H9 (cell line): Measurements from ENCODE around the gene NCOA1. TPM values are rescaled to one million over a fixed set of nuclear protein-coding genes. Genes with fewer than 3 reads are reported as not detected.
A peak's percentile ranks its signal among the peaks of the same experiment; 100 is the strongest.

Source experiments
- DNase-seq: peaks from one replicate; pipeline ENCODE4 v3.0.0-alpha.2; 2017
- H2AFZ ChIP-seq: one replicate; pipeline ENCODE4 v1.6.1; 2013; ENCODE audit warnings: mild to moderate bottlenecking, low read length, control low read depth, moderate library complexity
- H2AK5ac ChIP-seq: 2 replicates; pipeline ENCODE4 v1.6.1; 2013; ENCODE audit warnings: low read length, control low read depth, mixed read lengths; ENCODE audit not compliant: insufficient read length
- H2BK120ac ChIP-seq: one replicate; pipeline ENCODE4 v1.6.1; 2013; ENCODE audit warnings: low read depth, mild to moderate bottlenecking, low read length, control low read depth, inconsistent platforms; ENCODE audit not compliant: poor library complexity, severe bottlenecking
- H2BK12ac ChIP-seq: 2 replicates; pipeline ENCODE4 v1.6.1; 2013; ENCODE audit warnings: low read length, control low read depth, mixed read lengths, low read depth; ENCODE audit not compliant: insufficient read length
- H2BK15ac ChIP-seq: 2 replicates; pipeline ENCODE4 v1.6.1; 2013; ENCODE audit warnings: low read depth, low read length, control low read depth
- H2BK20ac ChIP-seq: one replicate; pipeline ENCODE4 v1.6.1; 2013; ENCODE audit warnings: low read depth, mild to moderate bottlenecking, low read length, control low read depth, inconsistent platforms; ENCODE audit not compliant: poor library complexity, severe bottlenecking
- H2BK5ac ChIP-seq: 2 replicates; pipeline ENCODE4 v1.6.1; 2013; ENCODE audit warnings: low read length, control low read depth, mixed read lengths; ENCODE audit not compliant: insufficient read length
- H3K14ac ChIP-seq: 2 replicates; pipeline ENCODE4 v1.6.1; 2013; ENCODE audit warnings: low read length, control low read depth; ENCODE audit not compliant: insufficient read depth
- H3K18ac ChIP-seq: 2 replicates; pipeline ENCODE4 v1.6.1; 2013; ENCODE audit warnings: low read depth, mild to moderate bottlenecking, mixed read lengths, low read length, control low read depth; ENCODE audit not compliant: insufficient read length
- H3K23ac ChIP-seq: 2 replicates; pipeline ENCODE4 v1.6.1; 2013; ENCODE audit warnings: low read length, control low read depth, mixed read lengths, low read depth; ENCODE audit not compliant: insufficient read length
- H3K23me2 ChIP-seq: 2 replicates; pipeline ENCODE4 v1.6.1; 2013; ENCODE audit warnings: low read depth, mild to moderate bottlenecking, mixed read lengths, low read length, control low read depth; ENCODE audit not compliant: insufficient read length, poor library complexity, severe bottlenecking
- H3K27ac ChIP-seq: 2 replicates; pipeline ENCODE4 v1.5.1; 2013; ENCODE audit warnings: low read length, control low read depth, mixed read lengths, low read depth; ENCODE audit not compliant: insufficient read length
- H3K27me3 ChIP-seq: 2 replicates; pipeline ENCODE4 v1.6.1; 2013; ENCODE audit warnings: low read length, control low read depth, inconsistent platforms; ENCODE audit not compliant: insufficient read depth
- H3K4ac ChIP-seq: 2 replicates; pipeline ENCODE4 v1.6.1; 2013; ENCODE audit warnings: low read depth, mild to moderate bottlenecking, control low read depth, inconsistent platforms, low read length, moderate library complexity
- H3K4me1 ChIP-seq: 2 replicates; pipeline ENCODE4 v1.6.1; 2013; ENCODE audit warnings: low read length, control low read depth, inconsistent platforms; ENCODE audit not compliant: insufficient read depth
- H3K4me2 ChIP-seq: 2 replicates; pipeline ENCODE4 v1.6.1; 2013; ENCODE audit warnings: low read length, control low read depth, mixed read lengths; ENCODE audit not compliant: insufficient read length, insufficient read depth
- H3K56ac ChIP-seq: 2 replicates; pipeline ENCODE4 v1.6.1; 2013; ENCODE audit warnings: low read depth, mild to moderate bottlenecking, mixed read lengths, low read length, control low read depth; ENCODE audit not compliant: insufficient read length
- H3K79me1 ChIP-seq: 2 replicates; pipeline ENCODE4 v1.6.1; 2013; ENCODE audit warnings: low read depth, mild to moderate bottlenecking, moderate library complexity, low read length, control low read depth, inconsistent platforms; ENCODE audit not compliant: insufficient read depth, poor library complexity, severe bottlenecking
- H3K79me2 ChIP-seq: 2 replicates; pipeline ENCODE4 v1.6.1; 2013; ENCODE audit warnings: low read length, control low read depth, inconsistent platforms; ENCODE audit not compliant: insufficient read depth
- H3K9ac ChIP-seq: 2 replicates; pipeline ENCODE4 v1.6.1; 2013; ENCODE audit warnings: low read length, control low read depth, mixed read lengths; ENCODE audit not compliant: insufficient read length; ENCODE audit errors: extremely low read depth
- H3K9me3 ChIP-seq: one replicate; pipeline ENCODE4 v1.6.1; 2013; ENCODE audit warnings: low read depth, low read length, inconsistent platforms; ENCODE audit not compliant: control insufficient read depth
- H3T11ph ChIP-seq: one replicate; pipeline ENCODE4 v1.6.1; 2013; ENCODE audit warnings: mild to moderate bottlenecking, low read length, control low read depth, inconsistent platforms
- H4K20me1 ChIP-seq: one replicate; pipeline ENCODE4 v1.6.1; 2013; ENCODE audit not compliant: control insufficient read depth, insufficient read length, insufficient read depth
- H4K5ac ChIP-seq: 2 replicates; pipeline ENCODE4 v1.6.1; 2013; ENCODE audit warnings: low read depth, mild to moderate bottlenecking, mixed read lengths, low read length, control low read depth; ENCODE audit not compliant: insufficient read length
- H4K8ac ChIP-seq: replicated peaks from 2 replicates; pipeline ENCODE4 v1.6.1; 2013; ENCODE audit warnings: low read length, control low read depth, mixed read lengths, low read depth; ENCODE audit not compliant: insufficient read length
- H4K91ac ChIP-seq: 2 replicates; pipeline ENCODE4 v1.6.1; 2013; ENCODE audit warnings: low read depth, mild to moderate bottlenecking, moderate library complexity, mixed read lengths, low read length, control low read depth; ENCODE audit not compliant: insufficient read length
- H3K27ac Mint-ChIP-seq, 3 experiments: 2 replicates in 2 of 3; 3 replicates in 1 of 3; pipeline ENCODE4 v1.8.0; 2020 to 2021; ENCODE audit warnings: mixed read lengths in 3 of 3, mild to moderate bottlenecking in 1 of 3, moderate library complexity in 1 of 3
- H3K27me3 Mint-ChIP-seq: 2 replicates; pipeline ENCODE4 v1.8.0; 2021; ENCODE audit warnings: low read depth, mild to moderate bottlenecking, moderate library complexity, mixed read lengths
- H3K36me3 Mint-ChIP-seq, 3 experiments: 2 replicates in 2 of 3; 3 replicates in 1 of 3; pipeline ENCODE4 v1.8.0; 2020 to 2021; ENCODE audit warnings: low read depth in 3 of 3, mixed read lengths in 3 of 3; ENCODE audit not compliant: insufficient read depth in 1 of 3
- H3K4me1 Mint-ChIP-seq, 2 experiments: 2 replicates each; pipeline ENCODE4 v1.8.0; 2020; ENCODE audit warnings: mixed read lengths in 2 of 2
- H3K4me3 Mint-ChIP-seq, 2 experiments: 2 replicates in 1 of 2; 3 replicates in 1 of 2; pipeline ENCODE4 v1.8.0; 2020 to 2021; ENCODE audit warnings: mild to moderate bottlenecking in 2 of 2, mixed read lengths in 2 of 2, moderate library complexity in 1 of 2
- H3K9me3 Mint-ChIP-seq, 2 experiments: 2 replicates in 1 of 2; 3 replicates in 1 of 2; pipeline ENCODE4 v1.8.0; 2020; ENCODE audit warnings: mild to moderate bottlenecking in 2 of 2, mixed read lengths in 2 of 2, moderate library complexity in 1 of 2
- WGBS: extraction: QIAGEN DNeasy Blood & Tissue Kit; methylation state at CpG from one replicate; pipeline ENCODE4 v1.1.7; 2013; ENCODE audit warnings: missing lambda C conversion rate, low lambda C conversion rate, mixed read lengths; ENCODE audit not compliant: insufficient read length; ENCODE audit errors: extremely low coverage; 5-methylcytosine and 5-hydroxymethylcytosine counted together
- total RNA-seq: library from RNA; stranded (reverse); gene quantifications from 2 replicates; pipeline ENCODE4 v1.2.1, GENCODE V29; 2021
- TF ChIP-seq, protein P1 (sequence below): fragments of 200-600 bp; sonication (generic); conservative IDR thresholded peaks from 3 replicates; pipeline ENCODE4 v1.8.0; 2021; ENCODE audit warnings: antibody characterized with exemption, mild to moderate bottlenecking

The NCOA1 gene
- total RNA-seq, 1 experiment from 2014 or later: 14.8 TPM

DNA sequence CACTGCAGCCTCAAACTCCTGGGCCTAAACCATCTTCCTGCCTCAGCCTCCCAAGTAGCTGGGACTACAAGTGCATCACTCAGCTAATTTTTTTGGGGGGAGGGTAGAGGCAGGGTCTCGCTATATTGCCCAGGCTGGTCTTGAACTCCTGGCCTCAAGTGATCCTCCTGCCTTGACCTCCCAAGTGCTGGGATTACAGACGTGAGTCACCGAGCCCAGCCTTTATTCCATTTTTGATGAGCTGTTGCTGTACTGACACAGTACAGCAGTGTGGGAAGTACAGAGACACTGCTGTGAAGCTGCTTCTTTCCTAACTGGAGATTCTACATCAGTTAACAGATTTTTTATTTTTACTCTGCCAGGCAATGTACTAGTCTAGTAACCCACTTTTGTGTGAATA, 283.3 kb downstream of the NCOA1 start:
- no peak for DNase-seq
- no CpG with 5 or more reads among the region's 3 CpGs for WGBS

More for the DNA sequence above, 283.3 kb downstream of the NCOA1 start:
- no peak overlapping the region for H2AFZ ChIP-seq
- no peaks in the 10 kb centered on the region for H3K9me3 ChIP-seq
- no peak overlapping the region for H2BK5ac ChIP-seq
- Mint-ChIP-seq H3K27me3 (no peaks in the 10 kb centered on the region; the same call in 1 of the 2 replicates), H3K27ac (0 out of 7 replicates have a peak overlapping the region, but pooled peaks of 1 of the 3 experiments have one; percentile 16), H3K4me1 (peaks cover 29% of the 10 kb centered on the region in 2 experiments), H3K4me3 (no peak overlapping the region), H3K36me3 (peaks cover 5 to 22% (median 9%) of the 10 kb centered on the region in 3 experiments), H3K9me3 (peaks cover 0 to 3% of the 10 kb centered on the region in 2 experiments; a peak in 1 of 5 replicates)
- no peak overlapping the region for H3K18ac ChIP-seq
- no peak overlapping the region for H2BK120ac ChIP-seq
- H3K4ac ChIP-seq: no peak overlapping the region
- H3K4me2 ChIP-seq: no peak overlapping the region
- TF ChIP-seq, protein P1, sequence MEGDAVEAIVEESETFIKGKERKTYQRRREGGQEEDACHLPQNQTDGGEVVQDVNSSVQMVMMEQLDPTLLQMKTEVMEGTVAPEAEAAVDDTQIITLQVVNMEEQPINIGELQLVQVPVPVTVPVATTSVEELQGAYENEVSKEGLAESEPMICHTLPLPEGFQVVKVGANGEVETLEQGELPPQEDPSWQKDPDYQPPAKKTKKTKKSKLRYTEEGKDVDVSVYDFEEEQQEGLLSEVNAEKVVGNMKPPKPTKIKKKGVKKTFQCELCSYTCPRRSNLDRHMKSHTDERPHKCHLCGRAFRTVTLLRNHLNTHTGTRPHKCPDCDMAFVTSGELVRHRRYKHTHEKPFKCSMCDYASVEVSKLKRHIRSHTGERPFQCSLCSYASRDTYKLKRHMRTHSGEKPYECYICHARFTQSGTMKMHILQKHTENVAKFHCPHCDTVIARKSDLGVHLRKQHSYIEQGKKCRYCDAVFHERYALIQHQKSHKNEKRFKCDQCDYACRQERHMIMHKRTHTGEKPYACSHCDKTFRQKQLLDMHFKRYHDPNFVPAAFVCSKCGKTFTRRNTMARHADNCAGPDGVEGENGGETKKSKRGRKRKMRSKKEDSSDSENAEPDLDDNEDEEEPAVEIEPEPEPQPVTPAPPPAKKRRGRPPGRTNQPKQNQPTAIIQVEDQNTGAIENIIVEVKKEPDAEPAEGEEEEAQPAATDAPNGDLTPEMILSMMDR: no peak
- H3K23me2 ChIP-seq: no peaks in the 10 kb centered on the region
- no peak overlapping the region for H2BK15ac ChIP-seq
- no peaks in the 10 kb centered on the region for H4K20me1 ChIP-seq
- H3K79me2 ChIP-seq: no peaks in the 10 kb centered on the region
- H3K23ac ChIP-seq: no peak overlapping the region
- no peak overlapping the region for H3K27ac ChIP-seq
- H3K56ac ChIP-seq: no peak overlapping the region
- no peaks in the 10 kb centered on the region for H3K27me3 ChIP-seq
- H2BK12ac ChIP-seq: no peak overlapping the region
- no peaks in the 10 kb centered on the region for H3K79me1 ChIP-seq
- no peak overlapping the region for H2BK20ac ChIP-seq
- no peak overlapping the region for H3K14ac ChIP-seq
- no peak overlapping the region for H3K9ac ChIP-seq
- peaks cover 2% of the 10 kb centered on the region; the same call in 1 of the 2 replicates for H3K4me1 ChIP-seq
- H4K91ac ChIP-seq: no peak overlapping the region
- H4K5ac ChIP-seq: no peak overlapping the region
- H2AK5ac ChIP-seq: no peak overlapping the region
- H3T11ph ChIP-seq: no peak overlapping the region
- no peak overlapping the region for H4K8ac ChIP-seq
